Testis (tissue), 3 donors: ENCODE data around the gene KCNIP1. TPM values are rescaled to one million over a fixed set of nuclear protein-coding genes. Genes with fewer than 3 reads are reported as not detected.

Experiments
- DNase-seq: peaks from one replicate; pipeline ENCODE4 v3.0.0-alpha.2; 2019
- H3K27ac ChIP-seq, 2 donors: fragments of 200-600 bp; sonication (generic); one replicate each; pipeline ENCODE4 v1.5.1; 2019
- H3K27me3 ChIP-seq: fragments of 200-600 bp; sonication (generic); one replicate; pipeline ENCODE4 v1.5.1; 2019
- H3K36me3 ChIP-seq: fragments of 200-600 bp; sonication (generic); one replicate; pipeline ENCODE4 v1.5.1; 2017; ENCODE audit warnings: low read depth; ENCODE audit errors: missing control alignments
- H3K4me1 ChIP-seq: fragments of 200-600 bp; sonication (generic); one replicate; pipeline ENCODE4 v1.5.1; 2019
- H3K4me3 ChIP-seq, 2 donors: fragments of 200-600 bp; sonication (generic); one replicate each; pipeline ENCODE4 v1.5.1; 2017 to 2019
- H3K9me3 ChIP-seq: fragments of 200-600 bp; sonication (generic); one replicate; pipeline ENCODE4 v1.5.1; 2017
- CTCF ChIP-seq, 3 experiments: fragments of 450-650 bp in 2 of 3; fragments of 200-600 bp in 1 of 3; sonication (generic) in 1 of 3; IDR thresholded peaks; one replicate each; pipeline ENCODE4 v1.5.1; 2016 to 2019; ENCODE audit warnings: antibody characterized with exemption in 3 of 3, mild to moderate bottlenecking in 2 of 3, moderate library complexity in 1 of 3
- POLR2A ChIP-seq: fragments of 450-650 bp; IDR thresholded peaks from one replicate; pipeline ENCODE4 v1.6.1; 2017; ENCODE audit warnings: antibody characterized with exemption, mild to moderate bottlenecking, moderate library complexity
- WGBS, 2 donors: methylation state at CpG; one replicate each; pipeline ENCODE4 v1.1.5; 2018; 5-methylcytosine and 5-hydroxymethylcytosine counted together
- intact Hi-C: fragments of 100-400 bp; cut with DNase I; formaldehyde crosslinking; loops from one replicate; pipeline ENCODE4 v1.15.1; 2023; ENCODE audit warnings: low total_unique reads
- polyA plus RNA-seq: library from polyadenylated mRNA; stranded (reverse); fragments of 350-450 nt; fragmentation: Illumina TruSeq; extraction: RNeasy Lipid Tissue Mini Kit (QIAGEN cat#74804); gene quantifications from one replicate; pipeline ENCODE4 v1.2.3, GENCODE V29; 2014; ENCODE audit warnings: low read depth, low replicate concordance; ENCODE audit not compliant: insufficient read depth
- total RNA-seq, 2 donors: library from RNA; depleted of rRNA; stranded (reverse); fragments of >200 nt; gene quantifications; one replicate each; pipeline ENCODE4 v1.2.3, GENCODE V29; 2016

KCNIP1 gene
- total and polyA plus RNA-seq, 3 donors from 2014 or later = 5.9 to 14.8 (median 13.4) TPM

- DNase-seq = no peak
- Histone ChIP-seq H3K27ac (no peak overlapping the region), H3K4me3 (no peak overlapping the region), H3K9me3 (no peaks in the 10 kb centered on the region), H3K36me3 (no peaks in the 10 kb centered on the region), H3K27me3 (no peaks in the 10 kb centered on the region), H3K4me1 (no peaks in the 10 kb centered on the region)
- no peak for TF ChIP-seq POLR2A
- no peak for TF ChIP-seq CTCF (IDR thresholded peaks at IDR 0.05)
- intact Hi-C loops = no loop called here
- 84 to 87% methylated on average over 2 of the region's 2 CpGs for WGBS, 2 donors
Observed at GRCh38 chr5:170650850-170651249, 147.0 kb downstream of the KCNIP1 start.

- Histone ChIP-seq H3K4me3 (no peak overlapping the region), H3K27me3 (no peaks in the 10 kb centered on the region), H3K36me3 (no peaks in the 10 kb centered on the region), H3K4me1 (no peaks in the 10 kb centered on the region), H3K9me3 (no peaks in the 10 kb centered on the region), H3K27ac (no peak overlapping the region)
- WGBS, 2 donors = 84 to 87% methylated on average over 11 of the region's 11 CpGs
- TF ChIP-seq CTCF (IDR thresholded peaks at IDR 0.05) = no peak
- intact Hi-C loops = no loop called here
- no peak for DNase-seq
Observed at GRCh38 chr5:170651604-170652277, 147.9 kb downstream of the KCNIP1 start.

DNA sequence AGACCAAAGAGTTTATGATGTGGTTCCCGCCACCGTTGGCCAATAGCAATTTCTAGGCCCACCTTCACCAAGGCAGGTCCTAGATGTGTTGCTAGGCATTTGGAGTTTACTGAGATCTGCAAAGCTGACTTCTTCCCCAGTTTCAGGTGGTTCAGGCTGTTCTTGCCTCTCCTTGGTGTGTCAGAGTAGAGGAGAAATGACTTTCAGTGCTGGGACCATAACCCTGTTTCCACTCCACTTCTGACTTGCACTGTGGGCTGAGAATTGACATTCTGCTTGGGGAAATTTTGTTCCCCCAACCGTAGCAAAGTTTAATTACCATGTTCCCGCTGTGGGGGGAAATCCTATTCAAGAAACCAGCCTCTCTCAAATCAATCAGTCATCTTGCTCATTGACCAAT, 151.7 kb downstream of the KCNIP1 start:
- H3K4me3 ChIP-seq = no peak overlapping the region
- no peak overlapping the region for H3K27ac ChIP-seq
- H3K4me1 ChIP-seq = no peaks in the 10 kb centered on the region
- H3K36me3 ChIP-seq = no peaks in the 10 kb centered on the region
- intact Hi-C loops = no loop called here
- TF ChIP-seq POLR2A (no peak), CTCF (IDR thresholded peaks at IDR 0.05) (no peak)
- no peak for DNase-seq
- H3K27me3 ChIP-seq = no peaks in the 10 kb centered on the region
- 87 to 94% methylated on average over 4 of the region's 4 CpGs for WGBS, 2 donors
- no peaks in the 10 kb centered on the region for H3K9me3 ChIP-seq

GRCh38 chr5:170655920-170656319, 152.1 kb downstream of the KCNIP1 start:
- H3K36me3 ChIP-seq = no peaks in the 10 kb centered on the region
- TF ChIP-seq POLR2A = no peak
- no peak overlapping the region for H3K27ac ChIP-seq
- H3K4me3 ChIP-seq = no peak overlapping the region
- H3K4me1 ChIP-seq = no peaks in the 10 kb centered on the region
- DNase-seq = no peak
- H3K27me3 ChIP-seq = no peaks in the 10 kb centered on the region
- 74 to 93% methylated on average over 2 to 4 of the region's 4 CpGs for WGBS, 2 donors
- H3K9me3 ChIP-seq = no peaks in the 10 kb centered on the region
- intact Hi-C loops = no loop called here

- intact Hi-C loops = no loop called here
- DNase-seq = no peak
- TF ChIP-seq POLR2A (no peak), CTCF (IDR thresholded peaks at IDR 0.05) (no peak)
- no peak overlapping the region for H3K4me3 ChIP-seq
- H3K9me3 ChIP-seq = no peaks in the 10 kb centered on the region
- H3K27me3 ChIP-seq = no peaks in the 10 kb centered on the region
- 89 to 97% methylated on average over 4 of the region's 4 CpGs for WGBS, 2 donors
- no peaks in the 10 kb centered on the region for H3K36me3 ChIP-seq
- no peaks in the 10 kb centered on the region for H3K4me1 ChIP-seq
- H3K27ac ChIP-seq = no peak overlapping the region
Observed at GRCh38 chr5:170656346-170656745, 152.5 kb downstream of the KCNIP1 start.
